Thoracic aorta (tissue), 2 donors: ENCODE data around the gene PDPN. TPM values are rescaled to one million over a fixed set of nuclear protein-coding genes. Genes with fewer than 3 reads are reported as not detected.

Source experiments
- ATAC-seq: fragments of 150-250 bp; one replicate; pipeline ENCODE4 v1.8.0; 2017; ENCODE audit warnings: low read depth; ENCODE audit not compliant: insufficient number of reproducible peaks, low FRiP score
- DNase-seq: peaks from one replicate; pipeline ENCODE4 v3.0.0-alpha.2; 2020; ENCODE audit warnings: low spot score
- H3K27ac ChIP-seq, 2 donors: fragments of 200-600 bp; sonication (generic); 1 replicate in 1 of 2; 2 replicates in 1 of 2; pipeline ENCODE4 v1.5.1; 2016; ENCODE audit warnings: mild to moderate bottlenecking in 2 of 2, moderate library complexity in 2 of 2
- H3K27me3 ChIP-seq: fragments of 200-600 bp; sonication (generic); replicated peaks from 2 replicates; pipeline ENCODE4 v1.6.0; 2016; ENCODE audit warnings: mild to moderate bottlenecking; ENCODE audit not compliant: insufficient read depth
- H3K36me3 ChIP-seq: fragments of 200-600 bp; sonication (generic); one replicate; pipeline ENCODE4 v1.5.1; 2016
- H3K4me1 ChIP-seq, 2 donors: fragments of 200-600 bp; sonication (generic); 1 replicate in 1 of 2; 2 replicates in 1 of 2; pipeline versions ENCODE4 v1.5.1 to v1.6.0; 2016; ENCODE audit warnings: low read depth in 2 of 2, mild to moderate bottlenecking in 1 of 2; ENCODE audit not compliant: control insufficient read depth in 1 of 2
- H3K4me3 ChIP-seq: fragments of 200-600 bp; sonication (generic); 2 replicates; pipeline ENCODE4 v1.5.1; 2016; ENCODE audit warnings: mild to moderate bottlenecking
- H3K9me3 ChIP-seq: fragments of 200-600 bp; sonication (generic); 2 replicates; pipeline ENCODE4 v1.5.1; 2016
- CTCF ChIP-seq: fragments of 200-600 bp; sonication (generic); IDR thresholded peaks from one replicate; pipeline ENCODE4 v1.5.1; 2019; ENCODE audit warnings: antibody characterized with exemption
- total RNA-seq, 2 donors: library from RNA; depleted of rRNA; stranded (reverse); fragments of >200 nt; gene quantifications; one replicate each; pipeline versions ENCODE4 v1.1.0 to v1.2.3, GENCODE V29; 2016

The PDPN gene
- total RNA-seq, 2 donors from 2014 or later: 13.8 to 20.7 TPM

GRCh38 chr1:13573586-13573985 lies 10.0 kb upstream of the PDPN start:
- Histone ChIP-seq H3K27me3 (no peaks in the 10 kb centered on the region), H3K9me3 (no peaks in the 10 kb centered on the region)
- ATAC-seq: no peak

GRCh38 chr1:13576926-13577325 lies 6.7 kb upstream of the PDPN start:
- Histone ChIP-seq H3K27ac (no peak overlapping the region), H3K4me3 (no peak overlapping the region), H3K9me3 (no peaks in the 10 kb centered on the region), H3K4me1 (no peaks in the 10 kb centered on the region), H3K36me3 (no peaks in the 10 kb centered on the region), H3K27me3 (no peaks in the 10 kb centered on the region)
- TF ChIP-seq CTCF: no peak
- DNase-seq (no peak), ATAC-seq (no peak)

More at GRCh38 chr1:13573586-13573985, 10.0 kb upstream of the PDPN start:
- no peak for TF ChIP-seq CTCF
- no peak for DNase-seq
- Histone ChIP-seq H3K36me3 (no peaks in the 10 kb centered on the region), H3K4me1 (no peaks in the 10 kb centered on the region), H3K27ac (no peak overlapping the region), H3K4me3 (no peak overlapping the region)

- Histone ChIP-seq H3K27me3 (no peaks in the 10 kb centered on the region), H3K4me3 (no peak overlapping the region), H3K27ac (no peak overlapping the region), H3K9me3 (no peaks in the 10 kb centered on the region), H3K36me3 (no peaks in the 10 kb centered on the region), H3K4me1 (no peaks in the 10 kb centered on the region)
- no peak for DNase-seq
- ATAC-seq: no peak
- TF ChIP-seq CTCF: no peak
These were observed 5.8 kb upstream of the PDPN start for GRCh38 chr1:13577846-13578245.

- no peaks in the 10 kb centered on the region for H3K36me3 ChIP-seq
- no peak overlapping the region for H3K4me3 ChIP-seq
- no peaks in the 10 kb centered on the region for H3K4me1 ChIP-seq
- no peak for TF ChIP-seq CTCF
- ATAC-seq (no peak), DNase-seq (no peak)
- H3K27me3 ChIP-seq: no peaks in the 10 kb centered on the region
- H3K9me3 ChIP-seq: no peaks in the 10 kb centered on the region
- no peak overlapping the region for H3K27ac ChIP-seq
These were observed 2.2 kb upstream of the PDPN start for GRCh38 chr1:13581446-13581845.

- no peak for TF ChIP-seq CTCF
- Histone ChIP-seq H3K4me3 (peak overlapping the region; percentile 78), H3K9me3 (no peaks in the 10 kb centered on the region), H3K4me1 (no peaks in the 10 kb centered on the region), H3K27ac (no peak overlapping the region), H3K36me3 (no peaks in the 10 kb centered on the region), H3K27me3 (no peaks in the 10 kb centered on the region)
- ATAC-seq (no peak), DNase-seq (no peak)
These were observed 754 bp upstream of the PDPN start for GRCh38 chr1:13582713-13583443.
